GM19351 (cell line): Measurements from ENCODE around the gene LRRC26.
"Not testable (repeated sequence)": the region's sequence is repeated elsewhere in the genome, so short reads cannot be mapped to it uniquely, and the experiment has no call there.

Experiments
- ATAC-seq: cut with Tn5 transposase; IDR thresholded peaks from one replicate; pipeline ENCODE4 v1.9.1; 2021; ENCODE audit warnings: mild to moderate bottlenecking, moderate library complexity; ENCODE audit not compliant: unreplicated experiment

The LRRC26 gene

DNA sequence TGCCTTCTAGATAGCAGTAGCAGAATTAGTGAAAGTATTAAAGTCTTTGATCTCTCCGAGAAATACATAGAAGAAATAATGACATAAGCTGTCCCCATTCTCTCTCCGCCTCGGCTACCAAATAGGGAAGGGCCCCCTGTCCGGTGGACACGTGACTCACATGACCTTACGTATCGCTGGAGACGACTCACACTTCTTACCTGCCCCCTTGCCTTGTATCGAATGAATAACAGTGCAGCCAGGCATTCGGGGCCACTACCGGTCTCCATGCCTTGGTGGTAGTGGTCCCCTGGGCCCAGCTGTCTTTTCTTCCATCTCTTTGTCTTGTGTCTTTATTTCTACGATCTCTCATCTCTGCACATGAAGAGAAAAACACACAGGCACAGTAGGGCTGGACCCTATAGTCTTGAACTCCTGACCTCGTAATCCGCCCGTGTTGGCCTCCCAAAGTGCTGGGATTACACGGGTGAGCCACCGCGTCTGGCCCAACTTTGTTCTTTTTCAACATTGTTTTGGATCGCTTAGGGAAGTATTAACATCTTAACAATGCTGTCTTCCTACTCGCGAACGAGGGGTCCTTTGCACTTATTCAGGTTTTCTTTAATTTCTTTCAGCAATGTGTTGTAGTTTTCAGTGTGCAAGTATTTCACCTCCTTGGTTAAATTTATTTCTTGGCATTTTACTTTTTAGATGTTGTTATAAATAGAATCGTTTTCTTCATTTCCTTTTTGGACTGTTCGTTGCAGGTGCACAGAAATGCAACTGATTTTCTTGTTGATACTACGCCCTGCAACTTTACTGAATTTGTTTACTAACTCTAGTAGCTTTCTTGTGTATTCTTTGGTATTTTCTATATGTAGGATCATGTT is 47.7 kb downstream of the LRRC26 start:
- not testable (repeated sequence) for ATAC-seq
